A549 (cell line): ENCODE results near the gene ANKS4B.

Experiments used
- CEBPB ChIP-seq, 2 experiments: fragments of >200 bp in 1 of 2; sonication (Bioruptor Twin) in 1 of 2; formaldehyde crosslinking in 1 of 2; IDR thresholded peaks; 2 replicates each; pipeline ENCODE4 v1.6.1; 2012 to 2016
- JUN ChIP-seq, 2 experiments: fragments of >200 bp; sonication (Bioruptor Twin); formaldehyde crosslinking; IDR thresholded peaks; 2 replicates in 1 of 2; 3 replicates in 1 of 2; pipeline ENCODE4 v1.6.1; 2016 to 2017
- TF ChIP-seq, protein P1 (sequence below): fragments of >200 bp; sonication (Bioruptor Twin); formaldehyde crosslinking; IDR thresholded peaks from 3 replicates; pipeline ENCODE4 v1.5.1; 2016

DNA sequence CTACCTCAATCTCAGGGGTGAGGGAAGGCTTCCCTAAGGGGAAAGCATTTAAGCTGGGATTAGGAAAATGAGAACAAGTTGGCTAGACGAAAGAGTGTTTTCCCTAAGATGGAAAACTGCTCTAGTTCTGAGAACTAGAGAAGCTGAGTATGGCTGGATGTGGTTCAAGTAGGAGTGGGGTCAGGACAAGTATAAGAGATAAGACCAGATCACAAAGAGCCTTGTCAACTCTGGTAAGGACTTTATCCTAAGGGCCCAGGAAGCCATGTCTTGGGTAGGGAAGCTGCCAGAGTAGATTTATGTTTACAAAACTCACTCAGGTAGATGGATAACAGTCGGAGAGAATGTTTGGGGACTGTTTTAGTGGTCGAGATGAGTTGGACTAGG lies 1.7 kb downstream of the ANKS4B start:
- TF ChIP-seq CEBPB (IDR thresholded peaks at IDR 0.05) (no peak), JUN (IDR thresholded peaks at IDR 0.05) (no peak)
- TF ChIP-seq, protein P1, sequence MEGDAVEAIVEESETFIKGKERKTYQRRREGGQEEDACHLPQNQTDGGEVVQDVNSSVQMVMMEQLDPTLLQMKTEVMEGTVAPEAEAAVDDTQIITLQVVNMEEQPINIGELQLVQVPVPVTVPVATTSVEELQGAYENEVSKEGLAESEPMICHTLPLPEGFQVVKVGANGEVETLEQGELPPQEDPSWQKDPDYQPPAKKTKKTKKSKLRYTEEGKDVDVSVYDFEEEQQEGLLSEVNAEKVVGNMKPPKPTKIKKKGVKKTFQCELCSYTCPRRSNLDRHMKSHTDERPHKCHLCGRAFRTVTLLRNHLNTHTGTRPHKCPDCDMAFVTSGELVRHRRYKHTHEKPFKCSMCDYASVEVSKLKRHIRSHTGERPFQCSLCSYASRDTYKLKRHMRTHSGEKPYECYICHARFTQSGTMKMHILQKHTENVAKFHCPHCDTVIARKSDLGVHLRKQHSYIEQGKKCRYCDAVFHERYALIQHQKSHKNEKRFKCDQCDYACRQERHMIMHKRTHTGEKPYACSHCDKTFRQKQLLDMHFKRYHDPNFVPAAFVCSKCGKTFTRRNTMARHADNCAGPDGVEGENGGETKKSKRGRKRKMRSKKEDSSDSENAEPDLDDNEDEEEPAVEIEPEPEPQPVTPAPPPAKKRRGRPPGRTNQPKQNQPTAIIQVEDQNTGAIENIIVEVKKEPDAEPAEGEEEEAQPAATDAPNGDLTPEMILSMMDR, result no peak
